Upper lobe of left lung (tissue), 6 donors: ENCODE data around the gene SEPHS1. TPM values are rescaled to one million over a fixed set of nuclear protein-coding genes. Genes with fewer than 3 reads are reported as not detected.

Source experiments
- ATAC-seq, 2 donors: fragments of 200-7000 bp; cut with Tn5 transposase; one replicate each; pipeline ENCODE4 v1.9.1; 2022; ENCODE audit warnings: mild to moderate bottlenecking in 2 of 2, moderate library complexity in 2 of 2; ENCODE audit not compliant: low FRiP score in 2 of 2
- DNase-seq, 2 donors: peaks; one replicate each; pipeline ENCODE4 v3.0.0-alpha.2; 2019 to 2020
- H3K27ac ChIP-seq, 4 donors: fragments of 200-600 bp; sonication (generic); one replicate each; pipeline ENCODE4 v1.5.1; 2016 to 2019
- H3K27me3 ChIP-seq, 4 donors: fragments of 200-600 bp; sonication (generic); one replicate each; pipeline ENCODE4 v1.5.1; 2017 to 2019
- H3K36me3 ChIP-seq, 4 donors: fragments of 200-600 bp; sonication (generic); one replicate each; pipeline ENCODE4 v1.5.1; 2016 to 2019
- H3K4me1 ChIP-seq, 4 donors: fragments of 200-600 bp; sonication (generic); one replicate each; pipeline ENCODE4 v1.5.1; 2018 to 2019
- H3K4me3 ChIP-seq, 4 donors: fragments of 200-600 bp; sonication (generic); one replicate each; pipeline ENCODE4 v1.5.1; 2017 to 2019; ENCODE audit warnings: mild to moderate bottlenecking in 2 of 4, moderate library complexity in 1 of 4
- H3K9me3 ChIP-seq, 4 donors: fragments of 200-600 bp; sonication (generic); one replicate each; pipeline ENCODE4 v1.5.1; 2018 to 2019
- CTCF ChIP-seq, 6 experiments: fragments of 450-650 bp in 4 of 6; fragments of 200-600 bp in 2 of 6; sonication (generic) in 2 of 6; IDR thresholded peaks; one replicate each; pipeline ENCODE4 v1.5.1; 2016 to 2019; ENCODE audit warnings: antibody characterized with exemption in 6 of 6
- EP300 ChIP-seq, 4 donors: sonication (generic); formaldehyde crosslinking; IDR thresholded peaks; one replicate each; pipeline ENCODE4 v1.5.1; 2017; ENCODE audit warnings: antibody characterized with exemption in 4 of 4, control low read depth in 2 of 4
- POLR2A ChIP-seq, 4 donors: fragments of 450-650 bp; IDR thresholded peaks; one replicate each; pipeline ENCODE4 v1.5.1; 2016 to 2017; ENCODE audit warnings: antibody characterized with exemption in 4 of 4, mild to moderate bottlenecking in 2 of 4
- POLR2AphosphoS5 ChIP-seq, 2 donors: sonication (generic); formaldehyde crosslinking; IDR thresholded peaks; one replicate each; pipeline ENCODE4 v1.5.1; 2017; ENCODE audit warnings: antibody characterized with exemption in 2 of 2
- WGBS, 2 donors: methylation state at CpG; one replicate each; pipeline ENCODE4 v1.1.5; 2017 to 2018; 5-methylcytosine and 5-hydroxymethylcytosine counted together
- total RNA-seq, 6 donors: library from RNA; depleted of rRNA in 4 of 6; stranded (reverse); fragments of >200 nt in 4 of 6; gene quantifications; one replicate each; pipeline versions ENCODE4 v1.1.0 to v1.2.1, GENCODE V29; 2016 to 2021
- donor health status: DM: no; HTN: no; CAD: no; lungs with moderate emphysema.
- donor health status: DM: no; HTN: yes; CAD: no; lungs with severe emphysema.

The SEPHS1 gene
- total RNA-seq, 6 donors from 2014 or later, result 10.0 to 41.9 (median 33.8) TPM

DNA sequence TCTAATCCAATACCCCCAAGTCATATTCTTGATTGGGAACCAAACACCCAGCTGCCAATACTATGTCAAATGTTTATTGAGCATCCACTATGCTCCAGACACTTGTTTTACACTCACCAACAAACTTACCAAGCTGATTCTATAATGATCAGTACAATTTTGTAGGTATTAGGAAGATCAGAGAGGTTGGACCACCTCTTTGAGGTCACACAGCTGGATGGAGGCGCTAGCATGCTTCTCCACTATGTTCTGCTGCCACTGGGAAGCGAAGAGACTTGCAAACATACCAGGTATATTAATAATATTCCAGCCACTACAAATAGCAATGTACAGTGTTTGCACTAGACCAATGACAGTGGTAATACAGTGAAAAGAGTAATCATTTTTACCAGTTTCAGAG, 25.6 kb upstream of the SEPHS1 start:
- H3K27ac ChIP-seq, result no peak overlapping the region
- no peak overlapping the region for H3K4me3 ChIP-seq
- DNase-seq, result no peak
- no peak for ATAC-seq
- peaks cover 0 to 6% (median 0%) of the 10 kb centered on the region in 4 donors for H3K4me1 ChIP-seq
- H3K9me3 ChIP-seq, result no peaks in the 10 kb centered on the region
- no peaks in the 10 kb centered on the region for H3K27me3 ChIP-seq
- H3K36me3 ChIP-seq, result no peaks in the 10 kb centered on the region
- 85 to 91% methylated on average over 2 of the region's 2 CpGs for WGBS, 2 donors
- TF ChIP-seq EP300 (IDR thresholded peaks at IDR 0.05), result no peak
- TF ChIP-seq CTCF (IDR thresholded peaks at IDR 0.05), result no peak
- no peak for TF ChIP-seq POLR2AphosphoS5 (IDR thresholded peaks at IDR 0.05)
- no peak for TF ChIP-seq POLR2A (IDR thresholded peaks at IDR 0.05)

DNA sequence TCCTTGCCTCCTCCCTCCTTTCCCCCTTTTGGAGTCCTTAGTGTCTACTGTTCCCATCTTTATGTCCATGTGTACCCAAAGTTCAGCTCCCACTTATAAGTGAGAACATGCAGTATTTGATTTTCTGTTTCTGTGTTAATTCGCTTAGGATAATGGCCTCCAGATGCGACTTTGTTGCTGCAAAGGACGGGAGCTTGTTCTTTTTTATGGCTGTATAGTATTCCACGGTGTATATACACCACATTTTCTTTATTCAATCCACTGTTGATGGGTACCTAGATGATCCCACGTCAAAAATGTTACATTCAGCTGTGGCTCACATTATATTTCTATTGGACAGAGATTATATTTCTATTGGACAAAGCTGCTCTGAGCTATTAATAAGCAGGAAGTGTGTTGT, 24.4 kb upstream of the SEPHS1 start:
- no peak for ATAC-seq
- Histone ChIP-seq H3K27me3 (no peaks in the 10 kb centered on the region), H3K36me3 (no peaks in the 10 kb centered on the region), H3K4me1 (peaks cover 0 to 6% (median 0%) of the 10 kb centered on the region in 4 donors), H3K9me3 (no peaks in the 10 kb centered on the region), H3K27ac (no peak overlapping the region), H3K4me3 (no peak overlapping the region)
- no peak for DNase-seq
- TF ChIP-seq POLR2AphosphoS5 (IDR thresholded peaks at IDR 0.05), result no peak
- no peak for TF ChIP-seq POLR2A (IDR thresholded peaks at IDR 0.05)
- TF ChIP-seq CTCF (IDR thresholded peaks at IDR 0.05), result no peak
- TF ChIP-seq EP300 (IDR thresholded peaks at IDR 0.05), result no peak
- 93 to 95% methylated on average over 5 of the region's 5 CpGs for WGBS, 2 donors

- WGBS, 2 donors, result 33 to 34% methylated on average over 6 of the region's 6 CpGs
- peak in 1 of 2 donors; percentile 75 for DNase-seq
Measured at GRCh38 chr10:13371897-13372470, 23.9 kb upstream of the SEPHS1 start.

DNA sequence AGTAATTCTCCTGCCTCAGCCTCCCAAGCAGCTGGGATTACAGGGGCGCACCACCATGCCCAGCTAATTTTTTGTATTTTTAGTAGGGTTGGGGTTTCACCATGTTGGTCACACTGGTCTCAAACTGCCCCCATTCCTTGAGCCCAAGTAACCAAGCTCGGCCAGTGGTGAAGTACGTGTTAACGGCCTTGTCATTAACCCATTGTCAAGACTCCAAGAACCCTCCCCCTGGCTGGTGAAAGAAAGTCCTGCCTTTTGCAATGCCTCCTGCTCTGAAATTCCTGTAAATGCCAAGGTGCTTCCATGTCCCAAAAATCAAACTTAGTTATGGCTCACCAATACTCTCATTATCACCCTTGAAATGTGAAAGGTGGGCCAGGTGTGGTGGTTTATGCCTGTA, 18.8 kb upstream of the SEPHS1 start:
- Histone ChIP-seq H3K27ac (no peak overlapping the region), H3K36me3 (no peaks in the 10 kb centered on the region), H3K4me3 (no peak overlapping the region), H3K27me3 (no peaks in the 10 kb centered on the region), H3K4me1 (peaks cover 0 to 4% (median 0%) of the 10 kb centered on the region in 4 donors), H3K9me3 (no peaks in the 10 kb centered on the region)
- WGBS, 2 donors, result 73 to 82% methylated on average over 4 of the region's 4 CpGs
- no peak for ATAC-seq
- TF ChIP-seq POLR2AphosphoS5 (IDR thresholded peaks at IDR 0.05), result no peak
- no peak for TF ChIP-seq CTCF (IDR thresholded peaks at IDR 0.05)
- no peak for DNase-seq

More at GRCh38 chr10:13371897-13372470, 23.9 kb upstream of the SEPHS1 start:
- TF ChIP-seq CTCF (IDR thresholded peaks at IDR 0.05) (peak; percentile 71 to 90 (median 83)), POLR2AphosphoS5 (IDR thresholded peaks at IDR 0.05) (no peak)
- no peaks in the 10 kb centered on the region for H3K36me3 ChIP-seq
- H3K9me3 ChIP-seq, result no peaks in the 10 kb centered on the region
- H3K27ac ChIP-seq, result no peak overlapping the region
- ATAC-seq, result peak; percentile 93 to 95
- H3K4me1 ChIP-seq, result peaks cover 0 to 6% (median 0%) of the 10 kb centered on the region in 4 donors
- no peak overlapping the region for H3K4me3 ChIP-seq
- H3K27me3 ChIP-seq, result no peaks in the 10 kb centered on the region

GRCh38 chr10:13365831-13366230, 17.7 kb upstream of the SEPHS1 start:
- no peaks in the 10 kb centered on the region for H3K9me3 ChIP-seq
- no peak for TF ChIP-seq POLR2A (IDR thresholded peaks at IDR 0.05)
- TF ChIP-seq EP300 (IDR thresholded peaks at IDR 0.05), result no peak
- no peak for TF ChIP-seq POLR2AphosphoS5 (IDR thresholded peaks at IDR 0.05)
- TF ChIP-seq CTCF (IDR thresholded peaks at IDR 0.05), result no peak
- 84 to 88% methylated on average over 6 of the region's 6 CpGs for WGBS, 2 donors
- no peaks in the 10 kb centered on the region for H3K36me3 ChIP-seq
- ATAC-seq (no peak), DNase-seq (no peak)
- H3K4me3 ChIP-seq, result no peak overlapping the region
- no peaks in the 10 kb centered on the region for H3K27me3 ChIP-seq
- no peaks in the 10 kb centered on the region for H3K4me1 ChIP-seq
- no peak overlapping the region for H3K27ac ChIP-seq
